ENCODE results near the gene CBX2.

DNA sequence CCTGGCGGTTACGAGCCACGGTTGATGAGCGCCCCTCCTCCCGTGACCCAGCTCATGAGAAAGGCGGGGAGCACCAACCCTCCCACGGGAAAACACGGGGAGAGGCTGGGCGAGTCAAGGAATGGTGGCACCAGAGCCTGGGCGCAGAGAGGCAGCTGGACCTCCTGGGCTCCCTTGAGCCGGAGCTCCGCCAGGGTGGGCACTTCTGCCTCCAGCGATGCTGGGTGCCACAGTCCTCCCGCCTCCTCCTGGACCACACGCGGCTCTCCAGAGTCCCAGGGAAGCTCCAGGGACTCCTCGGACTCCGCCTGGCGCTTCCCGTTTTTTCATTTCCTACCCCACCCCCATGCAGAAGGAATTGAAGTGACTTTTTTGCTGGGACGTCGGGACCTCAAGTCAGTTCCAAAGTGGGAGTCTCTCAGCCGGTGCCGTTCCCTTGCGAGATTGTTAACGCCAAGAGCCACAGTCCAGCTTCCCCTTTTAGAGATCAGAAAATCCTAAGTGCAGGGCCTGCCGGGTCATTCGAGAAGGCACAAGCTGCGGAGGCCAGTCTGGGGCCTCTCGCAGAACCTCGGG, 25.6 kb downstream of the CBX2 start:
- TF ChIP-seq, protein P1, sequence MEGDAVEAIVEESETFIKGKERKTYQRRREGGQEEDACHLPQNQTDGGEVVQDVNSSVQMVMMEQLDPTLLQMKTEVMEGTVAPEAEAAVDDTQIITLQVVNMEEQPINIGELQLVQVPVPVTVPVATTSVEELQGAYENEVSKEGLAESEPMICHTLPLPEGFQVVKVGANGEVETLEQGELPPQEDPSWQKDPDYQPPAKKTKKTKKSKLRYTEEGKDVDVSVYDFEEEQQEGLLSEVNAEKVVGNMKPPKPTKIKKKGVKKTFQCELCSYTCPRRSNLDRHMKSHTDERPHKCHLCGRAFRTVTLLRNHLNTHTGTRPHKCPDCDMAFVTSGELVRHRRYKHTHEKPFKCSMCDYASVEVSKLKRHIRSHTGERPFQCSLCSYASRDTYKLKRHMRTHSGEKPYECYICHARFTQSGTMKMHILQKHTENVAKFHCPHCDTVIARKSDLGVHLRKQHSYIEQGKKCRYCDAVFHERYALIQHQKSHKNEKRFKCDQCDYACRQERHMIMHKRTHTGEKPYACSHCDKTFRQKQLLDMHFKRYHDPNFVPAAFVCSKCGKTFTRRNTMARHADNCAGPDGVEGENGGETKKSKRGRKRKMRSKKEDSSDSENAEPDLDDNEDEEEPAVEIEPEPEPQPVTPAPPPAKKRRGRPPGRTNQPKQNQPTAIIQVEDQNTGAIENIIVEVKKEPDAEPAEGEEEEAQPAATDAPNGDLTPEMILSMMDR (IDR thresholded peaks at IDR 0.05; ENCODE audit: low read depth, low read length, poor library complexity, severe bottlenecking) = no peak
- no peak for TF ChIP-seq EZH2phosphoT487 (IDR thresholded peaks at IDR 0.05; ENCODE audit: borderline replicate concordance, low read length)

Measured in DOHH2 (cell line).